ENCODE data around the gene WARS2.
"Not testable (repeated sequence)": the region's sequence is repeated elsewhere in the genome, so short reads cannot be mapped to it uniquely, and the experiment has no call there.

The WARS2 gene

DNA sequence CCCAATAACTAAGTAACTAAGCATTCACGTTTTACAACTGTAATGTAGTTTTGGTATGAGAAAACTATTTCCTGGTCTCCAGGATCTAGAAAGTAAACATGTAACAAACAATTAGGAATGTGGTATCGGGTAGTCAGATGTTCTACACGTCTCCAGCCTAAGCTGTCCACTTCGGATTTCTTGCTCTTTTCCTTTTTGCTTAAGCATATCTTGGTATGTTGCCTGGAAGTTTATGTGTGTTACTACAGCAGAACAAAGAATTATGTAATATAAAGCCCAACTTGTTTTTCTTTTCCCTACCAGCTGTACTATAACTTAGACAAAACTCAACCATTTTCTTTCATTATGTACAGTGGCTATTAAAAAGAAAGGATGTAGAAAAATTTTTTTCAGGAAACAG, 20.4 kb upstream of the WARS2 start:
- H3K27me3 ChIP-seq (ENCODE audit: control insufficient read depth, insufficient read depth, low read length, poor library complexity, severe bottlenecking) = no peaks in the 10 kb centered on the region
- H3K36me3 ChIP-seq (ENCODE audit: control insufficient read depth, insufficient read depth, low read length) = peaks cover 13% of the 10 kb centered on the region
- WGBS, 2 experiments = 97 to 100% methylated on average over 3 to 4 of the region's 4 CpGs
- H3K9me3 ChIP-seq (ENCODE audit: control insufficient read depth, low read length) = no peaks in the 10 kb centered on the region
- no peak overlapping the region for H3K27ac ChIP-seq (ENCODE audit: insufficient read depth, low read depth, low read length, poor library complexity, severe bottlenecking)
- no peaks in the 10 kb centered on the region for H3K4me1 ChIP-seq (ENCODE audit: control insufficient read depth, insufficient read depth, low read length)
- no peak overlapping the region for H3K4me3 ChIP-seq (ENCODE audit: insufficient read depth, low read depth, low read length)

DNA sequence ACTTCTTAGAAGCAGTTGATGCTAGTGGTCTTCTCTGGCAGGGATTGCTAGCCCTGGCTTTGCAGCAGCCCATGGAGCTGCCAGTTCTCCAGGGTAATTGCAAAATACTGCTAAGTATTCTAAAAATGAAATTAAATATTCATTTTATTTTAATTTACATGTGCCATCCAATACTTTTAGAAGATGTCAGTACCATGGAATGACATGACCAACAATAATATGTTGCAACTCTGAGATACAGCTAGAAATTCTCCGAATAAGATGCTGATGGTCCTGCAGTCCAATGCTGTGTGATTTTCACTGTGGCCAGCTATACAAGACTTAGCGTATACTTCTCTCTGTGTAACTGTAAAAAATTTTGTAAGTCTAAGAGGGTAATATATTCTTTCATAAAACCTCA, 20.0 kb upstream of the WARS2 start:
- H3K4me1 ChIP-seq (ENCODE audit: control insufficient read depth, insufficient read depth, low read length) = no peaks in the 10 kb centered on the region
- H3K4me3 ChIP-seq (ENCODE audit: insufficient read depth, low read depth, low read length) = no peak overlapping the region
- H3K27ac ChIP-seq (ENCODE audit: insufficient read depth, low read depth, low read length, poor library complexity, severe bottlenecking) = no peak overlapping the region
- WGBS, 2 experiments = 93 to 97% methylated on average over 1 to 2 of the region's 2 CpGs
- peaks cover 13% of the 10 kb centered on the region for H3K36me3 ChIP-seq (ENCODE audit: control insufficient read depth, insufficient read depth, low read length)
- H3K9me3 ChIP-seq (ENCODE audit: control insufficient read depth, low read length) = no peaks in the 10 kb centered on the region
- no peaks in the 10 kb centered on the region for H3K27me3 ChIP-seq (ENCODE audit: control insufficient read depth, insufficient read depth, low read length, poor library complexity, severe bottlenecking)

DNA sequence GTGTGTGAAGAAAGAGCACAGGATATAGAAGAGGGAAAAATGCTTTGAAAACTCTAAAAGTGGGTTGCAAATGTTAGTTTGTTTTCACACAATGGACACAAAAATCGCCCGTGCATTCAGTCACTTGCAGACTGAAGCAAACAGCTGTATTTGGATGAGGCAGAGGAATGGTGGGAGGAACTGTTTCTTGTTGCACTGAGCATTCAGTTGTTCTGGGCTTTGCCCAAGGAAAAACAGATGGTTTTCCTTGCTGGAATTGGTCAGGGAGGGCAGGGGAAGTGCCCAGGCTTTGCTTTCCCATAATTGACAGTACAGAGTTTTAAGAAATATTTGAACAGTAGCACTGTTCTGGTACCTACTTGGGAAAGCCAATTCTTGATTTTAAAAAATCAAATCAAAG, 19.5 kb upstream of the WARS2 start:
- Histone ChIP-seq H3K36me3 (ENCODE audit: control insufficient read depth, insufficient read depth, low read length) (peaks cover 13% of the 10 kb centered on the region), H3K27me3 (ENCODE audit: control insufficient read depth, insufficient read depth, low read length, poor library complexity, severe bottlenecking) (no peaks in the 10 kb centered on the region), H3K9me3 (ENCODE audit: control insufficient read depth, low read length) (no peaks in the 10 kb centered on the region), H3K4me1 (ENCODE audit: control insufficient read depth, insufficient read depth, low read length) (no peaks in the 10 kb centered on the region), H3K4me3 (ENCODE audit: insufficient read depth, low read depth, low read length) (no peak overlapping the region), H3K27ac (ENCODE audit: insufficient read depth, low read depth, low read length, poor library complexity, severe bottlenecking) (no peak overlapping the region)
- 94 to 96% methylated on average over 2 of the region's 2 CpGs for WGBS, 2 experiments

DNA sequence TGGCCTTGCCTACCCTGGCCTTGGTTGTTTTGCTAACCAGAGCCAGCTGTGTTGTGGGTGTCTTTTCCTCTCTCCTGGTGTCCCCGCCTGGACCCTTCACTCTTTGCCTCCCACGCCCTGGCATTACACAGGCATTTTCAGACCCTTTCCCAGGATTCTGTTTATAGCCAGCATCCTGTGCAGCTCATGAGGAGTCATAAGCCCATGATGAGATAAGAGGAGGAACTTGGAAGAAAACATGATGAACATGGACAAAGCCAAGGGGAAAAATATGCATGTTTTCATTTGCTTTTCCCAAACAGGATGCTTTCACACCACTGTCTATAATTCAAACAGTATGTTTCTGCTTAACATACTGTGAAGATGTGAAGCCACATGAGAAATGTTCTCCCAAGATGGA, 18.7 kb upstream of the WARS2 start:
- 83 to 95% methylated on average over 1 to 2 of the region's 2 CpGs for WGBS, 2 experiments
- Histone ChIP-seq H3K27ac (ENCODE audit: insufficient read depth, low read depth, low read length, poor library complexity, severe bottlenecking) (no peak overlapping the region), H3K4me3 (ENCODE audit: insufficient read depth, low read depth, low read length) (no peak overlapping the region), H3K9me3 (ENCODE audit: control insufficient read depth, low read length) (no peaks in the 10 kb centered on the region), H3K4me1 (ENCODE audit: control insufficient read depth, insufficient read depth, low read length) (no peaks in the 10 kb centered on the region), H3K36me3 (ENCODE audit: control insufficient read depth, insufficient read depth, low read length) (peaks cover 13% of the 10 kb centered on the region), H3K27me3 (ENCODE audit: control insufficient read depth, insufficient read depth, low read length, poor library complexity, severe bottlenecking) (no peaks in the 10 kb centered on the region)

DNA sequence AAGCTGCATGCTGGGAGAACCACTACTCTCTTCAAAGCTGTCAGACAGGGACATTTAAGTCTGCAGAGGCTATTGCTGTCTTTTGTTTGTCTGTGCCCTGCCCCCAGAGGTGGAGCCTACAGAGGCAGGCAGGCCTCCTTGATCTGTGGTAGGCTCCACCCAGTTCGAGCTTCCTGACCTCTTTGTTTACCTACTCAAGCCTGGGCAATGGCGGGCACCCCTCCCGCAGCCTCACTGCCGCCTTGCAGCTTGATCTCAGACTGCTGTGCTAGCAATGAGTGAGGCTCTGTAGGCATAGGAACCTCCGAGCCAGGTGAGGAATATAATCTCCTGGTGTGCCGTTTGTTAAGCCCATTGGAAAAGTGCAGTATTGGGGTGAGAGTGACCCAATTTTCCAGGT, 16.3 kb upstream of the WARS2 start:
- H3K4me3 ChIP-seq (ENCODE audit: insufficient read depth, low read depth, low read length); H3K4me1 ChIP-seq (ENCODE audit: control insufficient read depth, insufficient read depth, low read length); H3K27ac ChIP-seq (ENCODE audit: insufficient read depth, low read depth, low read length, poor library complexity, severe bottlenecking); H3K27me3 ChIP-seq (ENCODE audit: control insufficient read depth, insufficient read depth, low read length, poor library complexity, severe bottlenecking); H3K9me3 ChIP-seq (ENCODE audit: control insufficient read depth, low read length): not testable (repeated sequence)
- WGBS, 2 experiments = 94 to 95% methylated on average over 6 of the region's 6 CpGs
- peaks cover 13% of the 10 kb centered on the region for H3K36me3 ChIP-seq (ENCODE audit: control insufficient read depth, insufficient read depth, low read length)

DNA sequence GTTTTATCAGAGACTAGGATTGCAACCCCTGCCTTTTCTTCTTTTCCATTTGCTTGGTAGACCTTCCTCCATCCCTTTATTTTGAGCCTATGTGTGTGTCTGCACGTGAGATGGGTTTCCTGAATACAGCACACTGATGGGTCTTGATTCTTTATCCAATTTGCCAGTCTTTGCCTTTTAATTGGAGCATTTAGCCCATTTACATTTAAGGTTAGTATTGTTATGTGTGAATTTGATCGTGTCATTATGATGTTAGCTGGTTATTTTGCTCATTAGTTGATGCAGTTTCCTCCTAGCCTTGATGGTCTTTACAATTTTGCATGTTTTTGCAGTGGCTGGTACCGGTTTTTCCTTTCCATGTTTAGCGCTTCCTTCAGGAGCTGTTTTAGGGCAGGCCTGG, 14.6 kb upstream of the WARS2 start:
- 94 to 100% methylated on average over 2 to 4 of the region's 4 CpGs for WGBS, 2 experiments
- not testable (repeated sequence) for H3K27ac ChIP-seq (ENCODE audit: insufficient read depth, low read depth, low read length, poor library complexity, severe bottlenecking); H3K9me3 ChIP-seq (ENCODE audit: control insufficient read depth, low read length); H3K27me3 ChIP-seq (ENCODE audit: control insufficient read depth, insufficient read depth, low read length, poor library complexity, severe bottlenecking); H3K4me1 ChIP-seq (ENCODE audit: control insufficient read depth, insufficient read depth, low read length); H3K36me3 ChIP-seq (ENCODE audit: control insufficient read depth, insufficient read depth, low read length); H3K4me3 ChIP-seq (ENCODE audit: insufficient read depth, low read depth, low read length)

DNA sequence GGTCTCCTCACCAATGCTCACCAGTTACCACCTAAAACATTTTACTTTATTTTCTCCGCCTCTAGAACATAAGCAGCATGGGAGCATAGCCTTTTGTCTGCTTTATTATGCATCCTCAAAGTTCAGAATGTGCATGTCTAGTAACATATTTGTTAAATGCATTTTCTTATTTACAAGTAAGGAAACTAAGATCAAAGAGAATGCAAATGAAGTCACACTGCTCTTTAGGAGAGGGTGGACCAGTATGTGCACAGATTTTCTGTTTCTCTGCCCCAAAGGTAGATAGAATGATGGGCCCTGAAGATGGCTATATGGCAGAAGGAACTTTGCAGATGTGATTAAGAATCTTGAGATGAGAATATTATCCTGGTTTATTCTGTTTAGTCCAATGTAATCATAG, 9.7 kb upstream of the WARS2 start:
- 93 to 100% methylated on average over 1 of the region's 1 CpG for WGBS, 2 experiments
- Histone ChIP-seq H3K4me3 (ENCODE audit: insufficient read depth, low read depth, low read length) (no peak overlapping the region), H3K27ac (ENCODE audit: insufficient read depth, low read depth, low read length, poor library complexity, severe bottlenecking) (no peak overlapping the region), H3K4me1 (ENCODE audit: control insufficient read depth, insufficient read depth, low read length) (no peaks in the 10 kb centered on the region), H3K9me3 (ENCODE audit: control insufficient read depth, low read length) (no peaks in the 10 kb centered on the region), H3K27me3 (ENCODE audit: control insufficient read depth, insufficient read depth, low read length, poor library complexity, severe bottlenecking) (no peaks in the 10 kb centered on the region), H3K36me3 (ENCODE audit: control insufficient read depth, insufficient read depth, low read length) (no peaks in the 10 kb centered on the region)

DNA sequence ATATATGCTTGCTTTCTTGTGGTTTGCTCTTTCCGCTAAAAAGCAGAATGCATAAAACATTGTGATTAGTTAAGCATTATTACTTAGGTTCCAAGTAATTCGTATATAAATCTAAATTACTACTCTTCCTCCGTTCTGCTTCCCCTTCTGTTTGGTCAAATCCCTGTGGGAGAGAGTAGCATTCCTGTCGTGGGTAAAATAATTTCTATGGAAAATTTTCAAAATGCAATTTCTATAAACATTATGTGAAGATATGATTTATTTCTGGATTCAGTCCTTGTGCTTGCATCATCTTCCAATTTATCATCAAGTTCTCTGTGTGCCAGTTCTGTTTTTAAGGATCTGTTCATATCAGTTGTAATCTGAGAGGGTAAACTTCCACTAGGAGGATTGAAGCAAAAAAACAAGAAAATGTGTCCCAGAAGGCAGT, 7.2 kb upstream of the WARS2 start:
- H3K27me3 ChIP-seq (ENCODE audit: control insufficient read depth, insufficient read depth, low read length, poor library complexity, severe bottlenecking) = no peaks in the 10 kb centered on the region
- H3K36me3 ChIP-seq (ENCODE audit: control insufficient read depth, insufficient read depth, low read length) = no peaks in the 10 kb centered on the region
- no peak overlapping the region for H3K4me3 ChIP-seq (ENCODE audit: insufficient read depth, low read depth, low read length)
- no peaks in the 10 kb centered on the region for H3K9me3 ChIP-seq (ENCODE audit: control insufficient read depth, low read length)
- no peaks in the 10 kb centered on the region for H3K4me1 ChIP-seq (ENCODE audit: control insufficient read depth, insufficient read depth, low read length)
- WGBS, 2 experiments = 100% methylated on average over 1 of the region's 4 CpGs
- no peak overlapping the region for H3K27ac ChIP-seq (ENCODE audit: insufficient read depth, low read depth, low read length, poor library complexity, severe bottlenecking)

DNA sequence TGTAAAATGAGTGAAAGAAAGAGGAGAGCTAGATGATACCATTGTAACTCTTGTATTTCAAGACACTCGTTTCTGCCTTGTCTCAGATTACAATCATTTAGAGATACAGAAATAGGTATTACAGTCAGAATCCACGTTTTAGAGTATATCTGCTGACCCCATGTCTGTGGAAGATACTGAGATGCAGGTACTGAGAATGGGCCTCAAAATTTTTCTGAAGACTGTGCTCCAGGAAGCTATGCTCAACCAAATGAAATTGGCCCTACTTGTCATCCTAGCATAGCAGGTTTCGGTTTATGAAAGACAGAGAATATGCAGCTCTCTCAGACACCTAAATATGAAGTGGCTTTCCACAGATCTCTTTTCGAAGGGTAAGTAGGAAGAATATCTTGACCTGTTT, 6.0 kb upstream of the WARS2 start:
- WGBS, 2 experiments = 85 to 94% methylated on average over 4 of the region's 4 CpGs
- Histone ChIP-seq H3K27me3 (ENCODE audit: control insufficient read depth, insufficient read depth, low read length, poor library complexity, severe bottlenecking) (no peaks in the 10 kb centered on the region), H3K4me1 (ENCODE audit: control insufficient read depth, insufficient read depth, low read length) (peaks cover 3% of the 10 kb centered on the region), H3K36me3 (ENCODE audit: control insufficient read depth, insufficient read depth, low read length) (no peaks in the 10 kb centered on the region), H3K27ac (ENCODE audit: insufficient read depth, low read depth, low read length, poor library complexity, severe bottlenecking) (no peak overlapping the region), H3K9me3 (ENCODE audit: control insufficient read depth, low read length) (no peaks in the 10 kb centered on the region), H3K4me3 (ENCODE audit: insufficient read depth, low read depth, low read length) (no peak overlapping the region)

DNA sequence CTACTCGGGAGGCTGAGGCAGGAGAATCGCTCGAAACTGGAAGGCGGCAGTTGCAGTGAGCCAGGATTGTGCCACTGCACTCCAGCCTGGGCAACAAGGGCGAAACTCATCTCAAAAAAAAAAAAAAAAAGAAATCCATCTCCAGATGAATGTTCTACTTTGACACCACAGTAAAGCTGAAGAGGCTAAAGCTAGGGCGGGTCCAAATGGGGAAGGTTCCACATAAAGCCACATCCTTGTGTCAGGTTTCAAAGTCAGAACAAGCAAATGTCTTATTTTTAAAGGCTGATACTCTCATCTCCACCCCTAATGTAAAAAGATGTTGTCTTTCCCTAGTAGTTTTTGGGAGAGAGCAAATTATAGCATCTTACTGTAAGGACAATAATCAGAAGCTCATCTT, 4.4 kb upstream of the WARS2 start:
- Histone ChIP-seq H3K4me1 (ENCODE audit: control insufficient read depth, insufficient read depth, low read length) (peaks cover 7% of the 10 kb centered on the region), H3K27ac (ENCODE audit: insufficient read depth, low read depth, low read length, poor library complexity, severe bottlenecking) (no peak overlapping the region), H3K36me3 (ENCODE audit: control insufficient read depth, insufficient read depth, low read length) (no peaks in the 10 kb centered on the region), H3K4me3 (ENCODE audit: insufficient read depth, low read depth, low read length) (no peak overlapping the region), H3K9me3 (ENCODE audit: control insufficient read depth, low read length) (no peaks in the 10 kb centered on the region), H3K27me3 (ENCODE audit: control insufficient read depth, insufficient read depth, low read length, poor library complexity, severe bottlenecking) (no peaks in the 10 kb centered on the region)
- 94 to 95% methylated on average over 6 of the region's 6 CpGs for WGBS, 2 experiments

DNA sequence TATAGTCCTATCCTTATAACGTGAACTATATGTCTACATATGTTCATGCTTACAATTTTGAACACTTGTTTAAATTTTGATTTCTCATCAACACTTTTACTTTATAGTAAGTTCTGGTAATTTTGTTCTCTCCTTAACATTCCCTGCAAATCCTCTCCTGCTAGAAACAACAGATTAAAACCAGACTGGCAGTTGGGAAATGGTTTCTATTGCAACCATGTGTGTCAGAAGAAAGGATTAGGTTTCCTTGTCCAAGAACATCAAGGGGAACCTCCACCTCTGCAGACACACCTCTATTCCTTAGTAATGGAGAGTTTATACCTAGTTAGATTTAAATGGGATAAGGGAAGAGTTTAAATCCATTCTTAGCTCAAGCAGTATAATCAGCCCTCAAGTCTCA, 3.3 kb upstream of the WARS2 start:
- H3K4me3 ChIP-seq (ENCODE audit: insufficient read depth, low read depth, low read length) = no peak overlapping the region
- peaks cover 12% of the 10 kb centered on the region for H3K4me1 ChIP-seq (ENCODE audit: control insufficient read depth, insufficient read depth, low read length)
- WGBS, 2 experiments = 100% methylated on average over 1 of the region's 1 CpG; no CpG with 5 or more reads in 1 of the 2 experiments
- no peaks in the 10 kb centered on the region for H3K36me3 ChIP-seq (ENCODE audit: control insufficient read depth, insufficient read depth, low read length)
- no peaks in the 10 kb centered on the region for H3K9me3 ChIP-seq (ENCODE audit: control insufficient read depth, low read length)
- no peaks in the 10 kb centered on the region for H3K27me3 ChIP-seq (ENCODE audit: control insufficient read depth, insufficient read depth, low read length, poor library complexity, severe bottlenecking)
- no peak overlapping the region for H3K27ac ChIP-seq (ENCODE audit: insufficient read depth, low read depth, low read length, poor library complexity, severe bottlenecking)
